ENCODE measurements around the gene IDH3B. TPM values are rescaled to one million over a fixed set of nuclear protein-coding genes. Genes with fewer than 3 reads are reported as not detected.

The IDH3B gene
- total RNA-seq, 1 experiment from 2014 or later: 261 TPM

- Histone ChIP-seq H3K79me2 (ENCODE audit: low read length) (no peaks in the 10 kb centered on the region), H3F3A (ENCODE audit: low read length, unreplicated experiment) (no peaks in the 10 kb centered on the region), H3K4me1 (ENCODE audit: insufficient read depth, low read length) (no peaks in the 10 kb centered on the region), H3K36me3 (ENCODE audit: low read depth, low read length) (no peaks in the 10 kb centered on the region), H3K9me3 (ENCODE audit: low read length) (no peaks in the 10 kb centered on the region), H3K9me2 (replicated peaks; ENCODE audit: low read length) (no peaks in the 10 kb centered on the region), H3K4me3 (ENCODE audit: low read length) (no peak overlapping the region), H2AFZ (ENCODE audit: low read length) (no peak overlapping the region), H3K27ac (ENCODE audit: low read length) (no peak overlapping the region), H4K20me1 (ENCODE audit: low read length) (no peaks in the 10 kb centered on the region), H3K27me3 (ENCODE audit: low read length) (peaks cover 26% of the 10 kb centered on the region), H3K9ac (ENCODE audit: low read length) (no peak overlapping the region), H3K4me2 (ENCODE audit: low read length) (no peak overlapping the region)
- DNase-seq (no peak), ATAC-seq (no peak)
- ChIA-PET POLR2A (ENCODE audit: unreplicated experiment) (no interaction called here), CTCF (no interaction called here)
- intact Hi-C loops (cut with micrococcal nuclease): no loop called here
- no TSS peak for BruUV-seq (replicated peaks)
- TF ChIP-seq EZH2phosphoT487 (IDR thresholded peaks at IDR 0.05; ENCODE audit: borderline replicate concordance, low read length) (no peak), EZH2 (IDR thresholded peaks at IDR 0.05; ENCODE audit: low read length, unreplicated experiment) (no peak), CTCF (conservative IDR thresholded peaks at IDR 0.05; ENCODE audit: low read depth, low read length) (no peak)
Measured at GRCh38 chr20:2705931-2706645, 42.1 kb upstream of the IDH3B start.

- CTCF ChIA-PET: interaction anchor here (0.7 kb wide), 1 partner anchor 175 kb away, joined by 4 read pairs; no protein-coding TSS in a partner anchor
- H3K27me3 ChIP-seq (ENCODE audit: low read length): peaks cover 21% of the 10 kb centered on the region
Measured at GRCh38 chr20:2703716-2704475, 39.9 kb upstream of the IDH3B start.

More at GRCh38 chr20:2703716-2704475, 39.9 kb upstream of the IDH3B start:
- H3K79me2 ChIP-seq (ENCODE audit: low read length): no peaks in the 10 kb centered on the region
- no peaks in the 10 kb centered on the region for H3F3A ChIP-seq (ENCODE audit: low read length, unreplicated experiment)
- no peak overlapping the region for H3K27ac ChIP-seq (ENCODE audit: low read length)
- no peaks in the 10 kb centered on the region for H4K20me1 ChIP-seq (ENCODE audit: low read length)
- TF ChIP-seq EZH2 (IDR thresholded peaks at IDR 0.05; ENCODE audit: low read length, unreplicated experiment) (no peak), EZH2phosphoT487 (IDR thresholded peaks at IDR 0.05; ENCODE audit: borderline replicate concordance, low read length) (no peak), CTCF (conservative IDR thresholded peaks at IDR 0.05; ENCODE audit: low read depth, low read length) (no peak)
- no peaks in the 10 kb centered on the region for H3K36me3 ChIP-seq (ENCODE audit: low read depth, low read length)
- H2AFZ ChIP-seq (ENCODE audit: low read length): no peak overlapping the region
- no peaks in the 10 kb centered on the region for H3K9me3 ChIP-seq (ENCODE audit: low read length)
- BruUV-seq (replicated peaks): no TSS peak
- no peak for ATAC-seq
- no peak for DNase-seq
- no peaks in the 10 kb centered on the region for H3K9me2 ChIP-seq (replicated peaks; ENCODE audit: low read length)
- POLR2A ChIA-PET (ENCODE audit: unreplicated experiment): no interaction called here
- no peak overlapping the region for H3K9ac ChIP-seq (ENCODE audit: low read length)
- H3K4me2 ChIP-seq (ENCODE audit: low read length): no peak overlapping the region
- no peak overlapping the region for H3K4me3 ChIP-seq (ENCODE audit: low read length)
- H3K4me1 ChIP-seq (ENCODE audit: insufficient read depth, low read length): no peaks in the 10 kb centered on the region
- intact Hi-C loops (cut with micrococcal nuclease): no loop called here

Measured in PC-3 (cell line).